ENCODE results near the gene FKRP.

GRCh38 chr19:46729696-46730095 lies 16.2 kb upstream of the FKRP start:
- TF ChIP-seq CTCF (conservative IDR thresholded peaks at IDR 0.05): no peak
- TF ChIP-seq EZH2 (IDR thresholded peaks at IDR 0.05; ENCODE audit: low read depth): no peak

Data from PC-9 (cell line).